Body of pancreas (tissue), 4 donors: ENCODE measurements around the gene NEIL1. TPM values are rescaled to one million over a fixed set of nuclear protein-coding genes. Genes with fewer than 3 reads are reported as not detected.
"Not testable (repeated sequence)": the region's sequence is repeated elsewhere in the genome, so short reads cannot be mapped to it uniquely, and the experiment has no call there.

Experiments
- ATAC-seq: fragments of 150-250 bp; one replicate; pipeline ENCODE4 v1.9.1; 2016
- DNase-seq, 4 donors: peaks; one replicate each; pipeline ENCODE4 v3.0.0-alpha.2; 2019
- H3K27ac ChIP-seq, 4 donors: fragments of 200-600 bp; sonication (generic); 1 replicate in 3 of 4; 2 replicates in 1 of 4; pipeline versions ENCODE4 v1.5.1 to v1.6.1; 2016 to 2019; ENCODE audit warnings: mild to moderate bottlenecking in 1 of 4, mixed read lengths in 1 of 4, moderate library complexity in 1 of 4
- H3K27me3 ChIP-seq, 2 donors: fragments of 200-600 bp; sonication (generic); one replicate each; pipeline ENCODE4 v1.6.0; 2016; ENCODE audit warnings: mild to moderate bottlenecking in 1 of 2
- H3K36me3 ChIP-seq, 2 donors: fragments of 200-600 bp; sonication (generic); replicated peaks in 1 of 2; 2 replicates each; pipeline ENCODE4 v1.5.1; 2016; ENCODE audit warnings: low read depth in 2 of 2; ENCODE audit not compliant: insufficient read depth in 1 of 2
- H3K4me1 ChIP-seq: fragments of 200-600 bp; sonication (generic); one replicate; pipeline ENCODE4 v1.6.0; 2016
- H3K4me3 ChIP-seq, 2 donors: fragments of 200-600 bp; sonication (generic); 1 replicate in 1 of 2; 2 replicates in 1 of 2; pipeline ENCODE4 v1.5.1; 2016 to 2019
- H3K9me3 ChIP-seq, 3 donors: fragments of 200-600 bp; sonication (generic); 1 replicate in 2 of 3; 2 replicates in 1 of 3; pipeline ENCODE4 v1.5.1; 2016
- CTCF ChIP-seq, 7 experiments: fragments of 450-650 bp in 4 of 7; fragments of 200-600 bp in 3 of 7; sonication (generic) in 3 of 7; IDR thresholded peaks; one replicate each; pipeline ENCODE4 v1.5.1; 2016 to 2019; ENCODE audit warnings: antibody characterized with exemption in 7 of 7
- POLR2A ChIP-seq, 3 donors: fragments of 450-650 bp; IDR thresholded peaks; one replicate each; pipeline ENCODE4 v1.6.1; 2016; ENCODE audit warnings: antibody characterized with exemption in 3 of 3, mild to moderate bottlenecking in 2 of 3
- WGBS, 2 donors: methylation state at CpG; one replicate each; pipeline ENCODE4 v1.1.5; 2017; 5-methylcytosine and 5-hydroxymethylcytosine counted together
- intact Hi-C: fragments of 100-400 bp; cut with DNase I; formaldehyde crosslinking; loops from one replicate; pipeline ENCODE4 v1.15.1; 2023
- total RNA-seq, 2 donors: library from RNA; depleted of rRNA; stranded (reverse); fragments of >200 nt; gene quantifications; one replicate each; pipeline ENCODE4 v1.1.0, GENCODE V29; 2016

The NEIL1 gene
- total RNA-seq, 2 donors from 2014 or later: 79.1 to 112 TPM

GRCh38 chr15:75314552-75315290 is 32.1 kb upstream of the NEIL1 start:
- Histone ChIP-seq H3K4me3 (no peak overlapping the region), H3K4me1 (no peaks in the 10 kb centered on the region), H3K27ac (no peak overlapping the region), H3K27me3 (peaks cover 0 to under 1% of the 10 kb centered on the region in 2 donors), H3K36me3 (no peaks in the 10 kb centered on the region), H3K9me3 (no peaks in the 10 kb centered on the region)
- TF ChIP-seq POLR2A (IDR thresholded peaks at IDR 0.05) (no peak), CTCF (IDR thresholded peaks at IDR 0.05) (no peak)
- intact Hi-C loops: no loop called here
- 53 to 67% methylated on average over 5 of the region's 5 CpGs for WGBS, 2 donors
- ATAC-seq: no peak
- DNase-seq: no peak

- intact Hi-C loops, H3K4me3 ChIP-seq, ATAC-seq, H3K9me3 ChIP-seq, H3K27me3 ChIP-seq, H3K27ac ChIP-seq, DNase-seq, H3K36me3 ChIP-seq, H3K4me1 ChIP-seq: not testable (repeated sequence)
- WGBS, 2 donors: 73 to 84% methylated on average over 4 to 5 of the region's 5 CpGs
Observed at GRCh38 chr15:75319231-75319897, 27.5 kb upstream of the NEIL1 start.

- Histone ChIP-seq H3K27ac (no peak overlapping the region), H3K27me3 (no peaks in the 10 kb centered on the region), H3K36me3 (no peaks in the 10 kb centered on the region), H3K4me3 (no peak overlapping the region), H3K9me3 (no peaks in the 10 kb centered on the region), H3K4me1 (no peaks in the 10 kb centered on the region)
- no peak for ATAC-seq
- no peak for DNase-seq
- TF ChIP-seq POLR2A (IDR thresholded peaks at IDR 0.05) (no peak), CTCF (IDR thresholded peaks at IDR 0.05) (no peak)
- intact Hi-C loops: no loop called here
- WGBS, 2 donors: 76 to 81% methylated on average over 6 of the region's 6 CpGs
Observed at GRCh38 chr15:75321711-75322110, 25.1 kb upstream of the NEIL1 start.

- H3K27ac ChIP-seq: no peak overlapping the region
- no peak for ATAC-seq
- H3K27me3 ChIP-seq: no peaks in the 10 kb centered on the region
- no peak for DNase-seq
- no peaks in the 10 kb centered on the region for H3K36me3 ChIP-seq
- TF ChIP-seq POLR2A (IDR thresholded peaks at IDR 0.05) (no peak), CTCF (IDR thresholded peaks at IDR 0.05) (no peak)
- no peaks in the 10 kb centered on the region for H3K9me3 ChIP-seq
- 86 to 98% methylated on average over 4 of the region's 4 CpGs for WGBS, 2 donors
- H3K4me1 ChIP-seq: no peaks in the 10 kb centered on the region
- intact Hi-C loops: no loop called here
- no peak overlapping the region for H3K4me3 ChIP-seq
Observed at GRCh38 chr15:75325922-75326321, 20.9 kb upstream of the NEIL1 start.

- ATAC-seq (no peak), DNase-seq (no peak)
- Histone ChIP-seq H3K4me1 (no peaks in the 10 kb centered on the region), H3K4me3 (no peak overlapping the region), H3K27me3 (no peaks in the 10 kb centered on the region), H3K36me3 (no peaks in the 10 kb centered on the region), H3K9me3 (no peaks in the 10 kb centered on the region), H3K27ac (no peak overlapping the region)
- TF ChIP-seq CTCF (IDR thresholded peaks at IDR 0.05) (no peak), POLR2A (IDR thresholded peaks at IDR 0.05) (no peak)
- intact Hi-C loops: no loop called here
- WGBS, 2 donors: 72 to 75% methylated on average over 4 of the region's 4 CpGs
Observed at GRCh38 chr15:75327005-75327404, 19.8 kb upstream of the NEIL1 start.
